Thoracic aorta (tissue), 2 donors: Measurements from ENCODE around the gene HOATZ. TPM values are rescaled to one million over a fixed set of nuclear protein-coding genes. Genes with fewer than 3 reads are reported as not detected.

Experiments used
- ATAC-seq: fragments of 150-250 bp; one replicate; pipeline ENCODE4 v1.8.0; 2017; ENCODE audit warnings: low read depth; ENCODE audit not compliant: insufficient number of reproducible peaks, low FRiP score
- DNase-seq: peaks from one replicate; pipeline ENCODE4 v3.0.0-alpha.2; 2020; ENCODE audit warnings: low spot score
- H3K27ac ChIP-seq, 2 donors: fragments of 200-600 bp; sonication (generic); 1 replicate in 1 of 2; 2 replicates in 1 of 2; pipeline ENCODE4 v1.5.1; 2016; ENCODE audit warnings: mild to moderate bottlenecking in 2 of 2, moderate library complexity in 2 of 2
- H3K27me3 ChIP-seq: fragments of 200-600 bp; sonication (generic); replicated peaks from 2 replicates; pipeline ENCODE4 v1.6.0; 2016; ENCODE audit warnings: mild to moderate bottlenecking; ENCODE audit not compliant: insufficient read depth
- H3K36me3 ChIP-seq: fragments of 200-600 bp; sonication (generic); one replicate; pipeline ENCODE4 v1.5.1; 2016
- H3K4me1 ChIP-seq, 2 donors: fragments of 200-600 bp; sonication (generic); 1 replicate in 1 of 2; 2 replicates in 1 of 2; pipeline versions ENCODE4 v1.5.1 to v1.6.0; 2016; ENCODE audit warnings: low read depth in 2 of 2, mild to moderate bottlenecking in 1 of 2; ENCODE audit not compliant: control insufficient read depth in 1 of 2
- H3K4me3 ChIP-seq: fragments of 200-600 bp; sonication (generic); 2 replicates; pipeline ENCODE4 v1.5.1; 2016; ENCODE audit warnings: mild to moderate bottlenecking
- H3K9me3 ChIP-seq: fragments of 200-600 bp; sonication (generic); 2 replicates; pipeline ENCODE4 v1.5.1; 2016
- CTCF ChIP-seq: fragments of 200-600 bp; sonication (generic); IDR thresholded peaks from one replicate; pipeline ENCODE4 v1.5.1; 2019; ENCODE audit warnings: antibody characterized with exemption
- total RNA-seq, 2 donors: library from RNA; depleted of rRNA; stranded (reverse); fragments of >200 nt; gene quantifications; one replicate each; pipeline versions ENCODE4 v1.1.0 to v1.2.3, GENCODE V29; 2016

The HOATZ gene
- total RNA-seq, 2 donors from 2014 or later: not detected

GRCh38 chr11:111541254-111542061 is 26.9 kb downstream of the HOATZ start:
- Histone ChIP-seq H3K4me1 (peaks cover 4 to 22% of the 10 kb centered on the region in 2 donors), H3K27ac (peak overlapping the region; percentile 71 to 83), H3K9me3 (no peaks in the 10 kb centered on the region), H3K36me3 (no peaks in the 10 kb centered on the region), H3K4me3 (peak overlapping the region; percentile 80), H3K27me3 (no peaks in the 10 kb centered on the region)
- DNase-seq: peak; percentile 21
- peak; percentile 33 for ATAC-seq
- TF ChIP-seq CTCF: no peak

GRCh38 chr11:111542606-111543275 is 28.2 kb downstream of the HOATZ start:
- Histone ChIP-seq H3K27me3 (no peaks in the 10 kb centered on the region), H3K4me1 (peaks cover 4 to 22% of the 10 kb centered on the region in 2 donors), H3K9me3 (no peaks in the 10 kb centered on the region), H3K4me3 (no peak overlapping the region), H3K27ac (peak overlapping the region in 1 of 2 donors; percentile 71), H3K36me3 (no peaks in the 10 kb centered on the region)
- ATAC-seq (no peak), DNase-seq (no peak)
- TF ChIP-seq CTCF: no peak

GRCh38 chr11:111548525-111548924 is 33.9 kb downstream of the HOATZ start:
- Histone ChIP-seq H3K9me3 (no peaks in the 10 kb centered on the region), H3K4me1 (no peaks in the 10 kb centered on the region), H3K27ac (no peak overlapping the region), H3K4me3 (no peak overlapping the region), H3K36me3 (no peaks in the 10 kb centered on the region), H3K27me3 (no peaks in the 10 kb centered on the region)
- DNase-seq (no peak), ATAC-seq (no peak)
- no peak for TF ChIP-seq CTCF

- Histone ChIP-seq H3K9me3 (no peaks in the 10 kb centered on the region), H3K27me3 (no peaks in the 10 kb centered on the region), H3K27ac (no peak overlapping the region), H3K4me1 (no peaks in the 10 kb centered on the region), H3K4me3 (no peak overlapping the region), H3K36me3 (no peaks in the 10 kb centered on the region)
- no peak for TF ChIP-seq CTCF
- ATAC-seq (no peak), DNase-seq (no peak)
These were observed 34.8 kb downstream of the HOATZ start for GRCh38 chr11:111549196-111549868.

- Histone ChIP-seq H3K36me3 (no peaks in the 10 kb centered on the region), H3K27ac (no peak overlapping the region), H3K4me3 (no peak overlapping the region), H3K27me3 (no peaks in the 10 kb centered on the region), H3K9me3 (no peaks in the 10 kb centered on the region), H3K4me1 (no peaks in the 10 kb centered on the region)
- TF ChIP-seq CTCF: no peak
- DNase-seq (no peak), ATAC-seq (no peak)
These were observed 35.3 kb downstream of the HOATZ start for GRCh38 chr11:111549869-111550203.
